ENCODE data around the gene TBC1D1.

TBC1D1 gene

DNA sequence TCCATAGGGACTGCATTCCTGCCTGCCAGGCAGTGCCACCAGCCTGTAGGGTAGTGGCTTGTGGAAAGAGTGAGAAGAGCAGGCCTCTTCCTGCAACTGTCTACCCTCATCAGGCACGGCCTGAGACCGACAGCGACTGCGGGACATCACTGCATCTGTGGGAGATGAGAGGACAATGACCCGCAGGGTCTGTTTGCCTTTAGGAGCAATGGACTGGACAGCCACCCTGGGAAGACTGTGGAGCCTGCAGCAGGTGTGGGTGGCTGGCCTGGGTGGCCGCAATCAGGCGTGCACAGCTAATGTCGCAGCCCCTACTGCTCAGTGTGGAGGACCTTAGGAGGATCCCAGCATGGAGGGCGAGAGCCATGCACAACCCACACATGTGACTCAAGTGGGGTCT, 297.3 kb downstream of the TBC1D1 start (continued):
- TF ChIP-seq SP3 (tag by site-specific recombination; IDR thresholded peaks at IDR 0.05) (no peak), ZNF155 (tag by site-specific recombination; IDR thresholded peaks at IDR 0.05) (no peak)
- TF ChIP-seq, protein P1, sequence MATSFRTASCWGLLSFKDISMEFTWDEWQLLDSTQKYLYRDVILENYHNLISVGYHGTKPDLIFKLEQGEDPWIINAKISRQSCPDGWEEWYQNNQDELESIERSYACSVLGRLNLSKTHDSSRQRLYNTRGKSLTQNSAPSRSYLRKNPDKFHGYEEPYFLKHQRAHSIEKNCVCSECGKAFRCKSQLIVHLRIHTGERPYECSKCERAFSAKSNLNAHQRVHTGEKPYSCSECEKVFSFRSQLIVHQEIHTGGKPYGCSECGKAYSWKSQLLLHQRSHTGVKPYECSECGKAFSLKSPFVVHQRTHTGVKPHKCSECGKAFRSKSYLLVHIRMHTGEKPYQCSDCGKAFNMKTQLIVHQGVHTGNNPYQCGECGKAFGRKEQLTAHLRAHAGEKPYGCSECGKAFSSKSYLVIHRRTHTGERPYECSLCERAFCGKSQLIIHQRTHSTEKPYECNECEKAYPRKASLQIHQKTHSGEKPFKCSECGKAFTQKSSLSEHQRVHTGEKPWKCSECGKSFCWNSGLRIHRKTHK (tag by site-specific recombination; IDR thresholded peaks at IDR 0.05), result no peak

DNA sequence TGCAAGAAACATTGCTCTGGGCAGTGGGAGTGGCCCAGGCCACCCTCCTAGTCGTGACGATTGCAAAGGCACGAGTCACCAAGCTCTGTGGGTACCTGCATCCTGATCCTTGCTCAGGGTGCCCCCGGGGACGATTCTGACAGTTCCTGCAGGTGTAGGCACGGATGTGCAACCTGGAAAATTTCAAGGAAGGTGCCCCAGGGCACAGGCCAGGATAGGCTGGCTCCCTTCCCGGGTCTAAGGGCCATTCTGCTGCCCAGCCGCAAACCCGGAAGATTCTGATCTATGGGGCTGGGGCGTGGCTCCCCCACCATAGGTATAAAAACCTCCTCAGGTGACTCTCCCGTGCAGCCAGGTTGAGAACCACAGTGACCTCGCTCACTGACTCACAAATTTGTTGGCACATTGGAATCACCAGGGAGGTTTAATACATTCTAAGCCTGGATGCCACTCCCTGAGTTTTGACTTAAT, 297.8 kb downstream of the TBC1D1 start:
- POLR2A ChIA-PET, result no interaction called here
- H3K36me3 ChIP-seq (ENCODE audit: control insufficient read depth in 2 of 2, insufficient read depth in 1 of 2, low read length in 2 of 2), result no peaks in the 10 kb centered on the region
- CTCF ChIA-PET, result interaction anchor here (0.6 to 0.7 kb wide), 2 partner anchors 113 to 620 kb away, joined by 3 read pairs; no protein-coding TSS in a partner anchor
- peaks cover 11% of the 10 kb centered on the region for H3K4me1 ChIP-seq (ENCODE audit: control insufficient read depth, insufficient read depth, low read length)
- TF ChIP-seq, protein P2, sequence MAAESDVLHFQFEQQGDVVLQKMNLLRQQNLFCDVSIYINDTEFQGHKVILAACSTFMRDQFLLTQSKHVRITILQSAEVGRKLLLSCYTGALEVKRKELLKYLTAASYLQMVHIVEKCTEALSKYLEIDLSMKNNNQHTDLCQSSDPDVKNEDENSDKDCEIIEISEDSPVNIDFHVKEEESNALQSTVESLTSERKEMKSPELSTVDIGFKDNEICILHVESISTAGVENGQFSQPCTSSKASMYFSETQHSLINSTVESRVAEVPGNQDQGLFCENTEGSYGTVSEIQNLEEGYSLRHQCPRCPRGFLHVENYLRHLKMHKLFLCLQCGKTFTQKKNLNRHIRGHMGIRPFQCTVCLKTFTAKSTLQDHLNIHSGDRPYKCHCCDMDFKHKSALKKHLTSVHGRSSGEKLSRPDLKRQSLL (tag by site-specific recombination; IDR thresholded peaks at IDR 0.05), result no peak
- TF ChIP-seq ZNF830 (tag by site-specific recombination; IDR thresholded peaks at IDR 0.05; ENCODE audit: low read depth) (no peak), HOXC10 (CRISPR knock-in tag; IDR thresholded peaks at IDR 0.05) (no peak), KLF16 (tag by site-specific recombination; IDR thresholded peaks at IDR 0.05) (no peak), ZSCAN30 (tag by site-specific recombination; IDR thresholded peaks at IDR 0.05) (no peak), TRIM28 (IDR thresholded peaks at IDR 0.05; ENCODE audit: borderline replicate concordance, low read length) (no peak), ZNF768 (tag by site-specific recombination; IDR thresholded peaks at IDR 0.05) (no peak), ZNF521 (tag by site-specific recombination; IDR thresholded peaks at IDR 0.05) (no peak), ZNF701 (tag by site-specific recombination; IDR thresholded peaks at IDR 0.05) (no peak), ZNF391 (tag by site-specific recombination; IDR thresholded peaks at IDR 0.05; ENCODE audit: borderline replicate concordance, low read depth) (no peak)
- TF ChIP-seq, protein P3, sequence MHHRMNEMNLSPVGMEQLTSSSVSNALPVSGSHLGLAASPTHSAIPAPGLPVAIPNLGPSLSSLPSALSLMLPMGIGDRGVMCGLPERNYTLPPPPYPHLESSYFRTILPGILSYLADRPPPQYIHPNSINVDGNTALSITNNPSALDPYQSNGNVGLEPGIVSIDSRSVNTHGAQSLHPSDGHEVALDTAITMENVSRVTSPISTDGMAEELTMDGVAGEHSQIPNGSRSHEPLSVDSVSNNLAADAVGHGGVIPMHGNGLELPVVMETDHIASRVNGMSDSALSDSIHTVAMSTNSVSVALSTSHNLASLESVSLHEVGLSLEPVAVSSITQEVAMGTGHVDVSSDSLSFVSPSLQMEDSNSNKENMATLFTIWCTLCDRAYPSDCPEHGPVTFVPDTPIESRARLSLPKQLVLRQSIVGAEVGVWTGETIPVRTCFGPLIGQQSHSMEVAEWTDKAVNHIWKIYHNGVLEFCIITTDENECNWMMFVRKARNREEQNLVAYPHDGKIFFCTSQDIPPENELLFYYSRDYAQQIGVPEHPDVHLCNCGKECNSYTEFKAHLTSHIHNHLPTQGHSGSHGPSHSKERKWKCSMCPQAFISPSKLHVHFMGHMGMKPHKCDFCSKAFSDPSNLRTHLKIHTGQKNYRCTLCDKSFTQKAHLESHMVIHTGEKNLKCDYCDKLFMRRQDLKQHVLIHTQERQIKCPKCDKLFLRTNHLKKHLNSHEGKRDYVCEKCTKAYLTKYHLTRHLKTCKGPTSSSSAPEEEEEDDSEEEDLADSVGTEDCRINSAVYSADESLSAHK (tag by site-specific recombination; IDR thresholded peaks at IDR 0.05), result no peak
- no peak overlapping the region for H3K27ac ChIP-seq (ENCODE audit: extremely low read depth, low read depth, low read length)
- H3K4me3 ChIP-seq (ENCODE audit: low read depth, low read length), result no peak overlapping the region
- no peaks in the 10 kb centered on the region for H3K9me3 ChIP-seq (ENCODE audit: control insufficient read depth, insufficient read depth, low read depth, low read length)
